T follicular helper cell (primary cell): ENCODE results near the gene AZGP1.
"Not testable (repeated sequence)": the region's sequence is repeated elsewhere in the genome, so short reads cannot be mapped to it uniquely, and the experiment has no call there.

ENCODE experiments used
- DNase-seq: peaks from one replicate; pipeline ENCODE4 v3.0.0-alpha.2; 2020; ENCODE audit warnings: low read depth

Gene AZGP1

DNA sequence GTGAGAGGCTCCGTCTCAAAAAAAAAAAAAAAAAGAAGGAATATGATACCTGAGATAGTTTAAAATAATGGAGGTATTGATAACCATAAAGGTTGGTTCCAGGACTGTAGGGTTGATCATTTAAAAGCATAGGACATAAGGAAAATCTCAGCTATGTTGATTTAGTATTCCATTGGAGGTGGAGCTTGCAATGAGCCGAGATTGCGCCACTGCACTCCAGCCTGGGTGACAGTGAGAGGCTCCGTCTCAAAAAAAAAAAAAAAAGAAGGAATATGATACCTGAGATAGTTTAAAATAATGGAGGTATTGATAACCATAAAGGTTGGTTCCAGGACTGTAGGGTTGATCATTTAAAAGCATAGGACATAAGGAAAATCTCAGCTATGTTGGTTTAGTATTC is 23.2 kb downstream of the AZGP1 start:
- not testable (repeated sequence) for DNase-seq

DNA sequence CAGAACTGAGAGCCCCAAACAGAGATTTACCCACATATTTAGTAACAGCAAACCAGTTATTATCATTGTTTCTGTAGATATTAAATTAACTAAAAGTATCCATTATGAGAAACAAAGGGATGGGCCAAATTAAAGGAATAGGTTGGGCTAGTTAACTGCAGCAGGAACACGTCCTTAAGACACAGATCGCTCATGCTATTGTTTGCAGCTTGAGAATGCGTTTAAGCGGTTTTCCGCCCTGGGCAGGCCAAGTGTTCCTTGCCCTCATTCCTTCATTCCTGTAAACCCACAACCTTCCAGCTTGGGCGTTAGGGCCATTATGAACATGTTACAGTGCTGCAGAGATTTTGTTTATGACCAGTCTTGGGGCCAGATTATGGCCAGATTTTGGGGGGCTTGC is 25.0 kb downstream of the AZGP1 start:
- not testable (repeated sequence) for DNase-seq

DNA sequence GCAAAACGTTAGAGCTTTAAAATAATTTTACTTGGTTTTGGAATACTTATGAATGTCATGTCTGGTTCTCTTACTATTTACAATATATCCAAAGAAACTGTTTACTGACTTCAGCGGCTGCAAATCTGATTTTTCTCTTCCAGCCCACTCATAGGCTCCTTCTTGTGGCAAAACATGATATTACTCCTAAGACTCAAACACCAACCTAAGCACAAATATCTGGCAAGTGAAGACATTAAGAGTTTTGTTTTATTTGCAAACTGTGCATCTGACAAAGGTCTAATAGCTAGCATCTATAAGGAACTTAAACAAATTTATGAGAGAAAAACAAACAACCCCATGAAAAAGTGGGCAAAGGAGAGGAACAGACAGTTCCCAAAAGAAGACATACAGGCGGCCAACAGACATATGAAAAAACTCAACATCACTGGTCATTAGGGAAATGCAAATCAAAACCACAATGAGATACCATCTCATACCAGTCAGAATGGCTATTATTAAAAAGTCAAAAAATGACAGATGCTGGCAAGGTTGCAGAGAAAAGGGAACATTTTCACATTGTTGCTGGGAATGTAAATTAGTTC is 26.1 kb downstream of the AZGP1 start:
- no peak for DNase-seq

DNA sequence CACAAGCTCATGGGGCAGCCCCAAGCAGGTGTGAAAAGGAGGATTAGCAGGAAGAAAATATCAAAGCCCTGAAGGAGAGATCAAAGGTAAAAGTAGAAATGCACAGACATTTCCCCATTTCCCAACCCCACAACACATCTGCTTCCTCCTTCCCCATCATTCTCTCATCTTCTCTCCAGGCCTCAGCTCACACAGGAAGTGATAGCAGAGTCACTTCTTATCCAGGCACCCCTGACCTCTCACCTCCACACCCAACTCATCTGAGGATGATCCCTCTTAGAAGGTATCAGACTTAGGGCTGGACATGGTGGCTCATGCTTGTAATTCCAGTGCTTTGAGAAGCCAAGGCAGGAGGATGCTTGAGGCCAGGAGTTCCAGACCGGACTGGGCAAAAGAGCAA is 28.2 kb downstream of the AZGP1 start:
- DNase-seq, result no peak

DNA sequence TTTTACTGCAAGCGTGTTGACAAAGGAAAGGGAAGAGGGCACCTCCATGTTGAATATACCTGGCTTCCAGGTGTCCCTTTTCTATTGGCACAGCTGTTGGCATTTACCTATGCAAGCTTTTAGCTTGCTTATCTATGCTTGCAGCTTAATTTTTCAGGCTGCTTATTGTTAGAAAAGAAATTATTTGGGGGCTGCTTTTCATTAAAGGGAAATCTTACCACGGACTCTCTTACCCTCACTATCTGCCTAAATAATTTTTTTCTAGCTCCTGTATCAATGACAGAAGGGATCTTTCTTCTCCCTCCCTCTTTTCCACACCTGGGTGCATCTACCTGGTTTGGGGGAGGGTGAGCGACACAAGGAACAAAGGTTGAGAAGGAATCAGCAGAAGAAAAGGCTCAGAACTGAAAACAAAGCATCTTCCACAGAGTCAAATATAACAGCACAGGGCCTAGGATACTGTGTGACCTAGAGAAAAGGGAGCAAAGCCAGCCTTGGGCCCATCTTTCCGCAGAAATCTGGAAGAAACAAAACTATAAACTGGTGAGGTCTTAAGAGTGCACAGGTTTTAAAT is 31.2 kb downstream of the AZGP1 start:
- DNase-seq, result no peak

DNA sequence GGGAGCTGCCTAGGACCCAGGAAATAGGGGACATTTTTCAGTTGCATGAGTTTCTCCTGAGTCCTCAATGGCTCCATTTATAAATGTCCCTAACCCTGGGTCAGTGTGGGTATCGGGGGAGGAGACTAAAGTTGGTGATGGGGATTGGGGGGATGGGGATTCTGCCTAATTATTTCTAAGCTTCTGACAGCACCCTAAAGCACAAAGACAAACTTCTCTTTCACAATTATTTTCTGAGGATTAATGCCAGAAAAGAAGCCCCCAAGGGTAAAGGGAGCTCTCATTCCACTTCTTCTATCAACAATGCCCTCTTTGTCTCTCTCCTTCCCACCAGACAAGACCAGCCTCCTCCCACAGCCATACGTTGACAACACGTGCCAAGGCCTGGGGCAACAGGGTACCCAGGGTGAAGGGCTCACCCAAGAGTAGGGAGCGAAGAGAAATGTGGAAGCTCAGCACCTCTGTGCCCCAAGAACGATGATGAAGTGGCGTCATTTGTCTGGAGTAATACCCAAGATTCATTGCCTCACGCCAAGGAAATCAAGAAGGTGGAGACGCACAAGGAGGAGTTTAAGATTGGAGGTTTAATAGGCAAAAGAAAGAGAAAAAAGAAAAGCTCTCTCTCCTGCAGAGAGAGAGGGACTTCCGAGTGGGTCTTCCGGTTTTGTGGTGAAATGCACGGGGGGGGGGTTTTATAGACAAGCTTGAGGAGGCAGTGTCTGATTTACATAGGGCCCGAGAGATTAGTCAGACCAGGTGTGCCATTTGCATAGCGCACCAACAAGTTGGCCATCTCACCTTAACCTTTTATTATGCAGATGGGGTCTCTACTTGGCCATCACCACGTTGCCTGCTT is 32.0 kb downstream of the AZGP1 start:
- no peak for DNase-seq

DNA sequence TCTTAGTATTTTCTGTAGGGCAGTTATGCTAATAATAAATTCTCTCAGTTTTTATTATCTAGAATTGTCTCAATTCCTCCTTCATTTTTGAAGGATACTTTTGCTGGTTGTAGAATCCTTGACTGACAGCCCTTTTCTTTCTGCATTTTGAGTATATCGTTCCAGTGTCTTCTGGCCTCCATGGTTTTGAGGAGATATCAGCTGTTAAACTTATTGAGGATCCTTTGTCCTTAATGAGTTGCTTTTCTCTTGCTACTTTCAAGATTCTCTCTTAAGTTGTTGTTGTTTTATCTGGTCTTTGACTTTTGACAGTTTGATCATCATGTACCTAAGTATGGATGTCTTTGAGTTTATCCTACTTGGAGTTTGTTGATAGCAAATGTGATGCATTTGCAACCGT is 37.5 kb downstream of the AZGP1 start:
- DNase-seq, result no peak

DNA sequence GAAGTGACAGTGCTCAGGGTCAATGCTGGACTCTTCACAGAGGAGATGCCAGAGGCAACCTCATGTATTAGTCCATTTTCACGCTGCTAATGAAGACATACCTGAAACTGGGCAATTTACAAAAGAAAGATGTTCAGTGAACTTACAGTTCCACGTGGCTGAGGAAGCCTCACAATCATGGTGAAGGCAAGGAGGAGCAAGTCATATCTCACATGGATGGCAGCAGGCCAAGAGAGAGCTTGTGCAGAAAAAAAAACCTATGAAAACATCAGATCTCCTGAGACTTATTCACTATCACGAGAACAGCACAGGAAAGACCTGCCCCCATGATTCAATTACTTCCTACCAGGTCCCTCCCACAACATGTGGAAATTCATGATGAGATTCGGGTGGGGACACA is 40.8 kb downstream of the AZGP1 start:
- DNase-seq, result not testable (repeated sequence)

DNA sequence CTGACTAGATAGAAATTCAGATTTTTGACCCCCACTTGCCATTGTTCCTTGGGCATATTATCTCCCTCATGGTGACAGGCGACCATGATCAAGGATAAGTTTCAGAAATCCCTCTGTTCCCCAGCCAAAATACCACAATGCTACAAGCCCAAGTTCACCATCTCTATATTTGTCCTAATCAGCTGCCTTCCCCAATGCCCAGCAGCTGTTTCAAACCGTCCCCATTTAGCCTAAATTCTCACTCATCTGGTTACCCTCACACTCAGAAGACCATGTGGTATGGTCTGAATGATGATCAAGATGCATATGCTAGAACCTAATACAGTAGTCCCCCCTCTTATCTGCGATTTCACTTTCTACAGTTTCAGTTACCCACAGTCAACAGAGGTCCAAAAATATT is 45.5 kb downstream of the AZGP1 start:
- DNase-seq, result no peak

DNA sequence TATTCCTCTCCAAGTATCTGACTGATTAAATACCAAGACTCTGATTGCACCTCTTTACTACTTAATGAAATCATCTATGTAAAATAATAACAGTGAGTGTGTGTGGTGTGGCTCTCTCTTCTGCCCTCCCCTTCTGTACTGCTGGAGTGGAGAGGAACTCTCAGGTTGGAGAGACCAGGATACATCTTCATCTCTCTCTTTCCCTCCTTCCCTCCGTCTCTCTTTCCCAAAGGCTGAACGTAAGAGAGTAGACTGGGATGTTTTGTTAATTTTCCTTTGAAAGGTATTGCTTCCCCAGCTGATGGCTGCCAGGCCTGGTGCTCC is 46.1 kb downstream of the AZGP1 start:
- DNase-seq, result no peak

DNA sequence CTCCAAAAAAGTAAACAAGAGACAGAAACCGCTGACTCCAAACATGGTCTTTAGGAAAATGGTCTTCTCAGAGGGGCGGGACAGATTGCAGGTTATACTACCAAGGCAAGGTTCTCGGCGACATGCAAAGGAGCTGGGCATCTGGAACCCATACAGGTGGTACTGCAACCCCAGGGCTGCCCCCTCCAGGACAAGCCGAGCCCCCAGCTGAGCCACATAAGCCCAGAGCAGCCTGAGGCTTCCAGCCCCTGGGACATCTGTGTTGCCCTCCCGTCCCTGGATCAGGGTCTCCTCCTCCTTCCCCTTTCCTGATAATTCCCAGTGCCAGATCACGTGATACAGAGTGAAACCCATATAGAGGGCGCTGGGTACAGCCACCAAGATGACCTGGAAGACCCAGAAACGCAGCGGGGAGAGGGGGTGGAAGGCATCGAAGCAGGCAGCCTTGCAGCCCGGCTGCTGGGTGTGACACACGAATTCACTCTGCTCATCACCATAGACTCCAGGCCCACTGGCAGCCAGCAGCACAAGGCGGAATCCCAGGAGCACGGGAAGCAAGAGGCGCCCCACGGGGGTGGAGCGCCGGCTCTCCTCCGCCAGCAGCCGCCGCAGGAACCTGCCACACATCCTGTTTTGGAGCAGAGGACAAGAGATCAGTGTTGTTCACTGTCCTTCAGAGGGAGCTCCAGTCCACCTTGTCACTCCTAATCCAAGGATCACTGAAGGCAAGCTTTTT is 46.7 kb downstream of the AZGP1 start, which contains the start of gene GJC3:
Gene GJC3, minus strand, starts transcription at position 627 of the 736 bp plus-strand sequence. Its CDS starts 0 bp downstream, at position 627.
- DNase-seq, result peak; percentile 16

DNA sequence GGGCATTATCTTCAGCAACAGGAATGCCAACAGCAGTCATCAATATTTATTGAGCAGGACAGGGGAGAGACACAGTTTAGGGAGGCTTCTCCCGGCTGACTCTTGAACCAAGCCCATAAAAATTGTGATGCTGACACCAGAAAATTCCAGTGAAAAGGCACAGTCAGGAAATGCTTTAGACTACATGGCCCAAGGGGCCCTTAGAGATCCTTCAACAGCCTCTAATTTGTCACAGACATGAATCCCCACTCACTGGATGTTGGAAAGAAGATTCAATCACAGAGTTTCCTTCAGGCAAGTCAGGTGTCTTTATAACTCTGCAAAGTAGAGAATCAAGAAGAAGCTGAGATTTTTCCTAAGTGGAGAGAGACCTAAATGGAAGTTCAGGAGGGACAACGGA is 47.6 kb downstream of the AZGP1 start:
- DNase-seq, result no peak

DNA sequence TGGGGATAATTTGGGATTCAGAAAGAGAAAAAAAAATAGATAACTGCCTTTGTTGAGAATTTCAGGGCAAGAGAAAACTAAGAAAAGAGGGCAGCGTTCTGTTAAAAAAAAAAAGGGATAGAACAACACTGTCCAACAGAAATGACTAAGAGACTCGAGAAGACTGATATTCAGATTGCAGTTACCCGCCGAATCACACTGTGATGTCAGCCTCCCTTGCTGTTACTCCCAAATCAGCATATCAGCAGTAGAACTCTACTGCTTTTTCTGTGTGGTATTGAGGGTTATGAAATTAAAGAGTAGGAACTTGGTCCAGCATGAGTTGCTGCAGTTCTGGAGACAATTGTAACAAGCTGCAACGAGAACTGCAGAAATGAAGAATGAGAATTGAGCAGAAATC is 48.3 kb downstream of the AZGP1 start:
- DNase-seq, result no peak

DNA sequence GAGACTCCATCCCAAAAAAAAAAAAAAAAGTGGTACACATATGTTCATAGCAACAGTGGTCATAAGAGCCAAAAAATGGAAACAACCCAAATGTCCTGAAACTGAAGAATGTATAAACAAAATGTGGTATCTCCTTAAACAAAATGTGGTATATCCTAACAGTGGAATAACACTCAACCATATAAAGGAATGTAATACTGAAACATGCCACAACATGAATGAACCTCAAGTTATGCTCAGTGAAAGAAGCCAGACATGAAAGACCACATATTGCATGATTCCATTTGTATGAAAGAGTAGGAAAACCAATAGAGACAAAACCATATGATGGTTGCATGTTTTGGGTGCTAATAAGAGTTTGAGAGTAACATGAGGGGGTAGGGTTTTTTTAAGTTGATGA is 49.5 kb downstream of the AZGP1 start:
- DNase-seq, result no peak

DNA sequence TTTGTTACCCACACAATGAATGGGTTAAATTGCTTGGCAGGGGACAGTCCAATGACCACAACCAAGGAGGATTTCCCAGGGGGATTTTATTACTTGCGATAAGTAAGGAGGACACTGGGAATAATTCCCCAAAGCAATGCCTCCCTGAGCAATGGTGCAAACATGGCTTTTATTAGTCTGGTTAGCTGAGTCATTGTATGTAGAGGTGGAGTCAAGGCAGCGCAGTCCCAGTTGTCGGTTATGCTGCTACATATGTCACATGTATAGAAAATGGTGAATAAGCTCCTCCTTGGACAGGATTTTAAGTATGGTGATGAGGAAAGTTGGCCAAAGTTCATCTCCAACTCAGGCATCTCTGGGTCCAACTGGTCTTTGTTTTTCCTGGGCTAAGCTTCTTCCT is 52.6 kb downstream of the AZGP1 start:
- no peak for DNase-seq

DNA sequence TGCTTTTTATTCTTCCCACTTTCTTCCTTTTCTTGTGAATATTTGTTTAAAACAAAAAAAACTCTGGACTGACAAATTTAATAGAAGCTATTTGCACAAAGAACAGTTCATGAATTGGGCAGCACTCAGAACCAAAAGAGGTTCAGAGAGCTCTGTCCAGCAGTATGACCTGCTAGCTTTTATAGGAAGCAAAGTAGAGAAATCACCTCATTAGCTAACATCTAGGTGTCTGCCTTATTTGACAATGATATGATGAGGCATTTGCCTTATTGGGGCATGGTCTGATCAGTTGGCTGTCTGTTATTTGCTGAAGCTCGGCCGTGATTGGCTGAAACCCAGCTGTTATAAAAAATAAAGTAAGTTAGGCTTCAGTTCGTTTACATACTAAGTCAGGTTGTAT is 55.7 kb downstream of the AZGP1 start:
- no peak for DNase-seq

DNA sequence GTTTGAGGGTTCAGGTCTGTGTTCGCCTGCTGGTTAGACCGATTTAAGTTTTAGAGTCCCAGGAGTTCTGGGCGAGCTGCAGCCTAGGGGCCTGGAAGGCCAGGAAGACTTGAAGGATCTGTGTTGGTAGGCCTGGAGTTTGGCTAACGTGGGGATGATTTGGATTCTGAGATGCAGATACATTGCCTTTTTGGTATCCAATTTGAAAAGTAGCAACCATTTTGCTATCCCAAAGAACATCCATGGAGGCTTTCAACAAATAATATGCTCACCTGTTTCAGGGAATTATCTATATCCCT is 56.1 kb downstream of the AZGP1 start:
- no peak for DNase-seq

DNA sequence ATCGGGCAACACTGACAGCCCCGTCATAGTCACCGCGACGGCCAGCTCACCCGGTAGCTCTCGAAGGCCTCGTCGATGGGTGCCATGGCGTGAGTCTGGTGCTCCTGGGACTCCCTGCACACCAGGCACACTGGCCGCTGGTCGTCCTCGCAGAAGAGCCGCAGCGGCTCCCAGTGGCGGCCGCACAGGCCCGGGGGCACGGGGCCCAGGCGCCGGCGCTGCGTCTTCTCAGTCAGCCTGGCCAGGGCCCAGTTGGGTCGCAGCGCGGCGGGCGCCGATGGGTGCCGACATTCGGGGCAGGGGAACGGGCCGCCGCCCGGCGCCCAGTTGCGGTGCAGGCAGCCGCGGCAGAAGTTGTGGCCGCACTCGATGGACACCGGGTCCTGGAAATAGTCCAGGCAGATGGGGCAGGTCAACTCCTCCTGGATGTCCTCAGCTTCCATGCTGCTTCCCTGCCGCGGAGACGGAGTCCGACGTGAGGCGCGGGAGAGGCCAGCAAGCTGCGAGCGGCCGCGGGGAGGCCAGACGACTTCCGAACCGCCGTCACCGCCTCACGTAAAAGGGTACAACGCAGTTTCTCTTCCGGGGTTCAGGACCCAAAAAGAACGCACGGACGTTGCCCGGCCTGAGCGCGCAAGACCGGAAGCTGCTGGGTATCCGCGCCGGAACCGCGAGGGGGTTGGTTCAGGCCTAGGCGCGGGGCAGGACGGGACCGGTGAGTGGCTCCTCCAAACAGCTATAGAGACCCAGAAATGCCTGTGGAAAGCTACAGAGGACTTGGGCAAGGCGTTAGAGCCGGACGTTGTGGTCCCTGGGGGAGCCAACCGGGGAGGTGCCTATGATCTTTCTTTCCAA is 56.6 kb downstream of the AZGP1 start, which contains the start of gene TRIM4:
Gene TRIM4, minus strand, starts transcription at position 572 of the 855 bp plus-strand sequence. Its CDS starts 129 bp downstream, at position 443.
- peak; percentile 78 for DNase-seq
